Measurements from ENCODE around the gene AKAP12.
"Not testable (repeated sequence)": the region's sequence is repeated elsewhere in the genome, so short reads cannot be mapped to it uniquely, and the experiment has no call there.

DNA sequence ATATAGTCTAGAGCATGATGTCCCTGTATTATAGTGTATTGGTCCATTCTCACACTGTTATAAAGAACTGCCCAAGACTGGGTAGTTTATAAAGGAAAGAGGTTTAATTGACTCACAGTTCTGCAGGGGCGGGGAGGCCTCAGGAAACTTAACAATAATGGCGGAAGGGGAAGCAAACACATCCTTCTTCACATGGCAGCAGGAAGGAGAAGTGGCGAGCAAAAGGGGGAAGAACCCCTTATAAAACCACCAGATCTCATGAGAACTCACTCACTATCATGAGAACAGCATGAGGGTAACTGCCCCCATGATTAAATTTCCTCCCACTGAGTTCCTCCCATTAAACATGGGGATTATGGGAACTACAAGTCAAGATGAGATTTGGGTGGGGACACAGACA, 75.9 kb downstream of the AKAP12 start:
- TF ChIP-seq, protein P1, sequence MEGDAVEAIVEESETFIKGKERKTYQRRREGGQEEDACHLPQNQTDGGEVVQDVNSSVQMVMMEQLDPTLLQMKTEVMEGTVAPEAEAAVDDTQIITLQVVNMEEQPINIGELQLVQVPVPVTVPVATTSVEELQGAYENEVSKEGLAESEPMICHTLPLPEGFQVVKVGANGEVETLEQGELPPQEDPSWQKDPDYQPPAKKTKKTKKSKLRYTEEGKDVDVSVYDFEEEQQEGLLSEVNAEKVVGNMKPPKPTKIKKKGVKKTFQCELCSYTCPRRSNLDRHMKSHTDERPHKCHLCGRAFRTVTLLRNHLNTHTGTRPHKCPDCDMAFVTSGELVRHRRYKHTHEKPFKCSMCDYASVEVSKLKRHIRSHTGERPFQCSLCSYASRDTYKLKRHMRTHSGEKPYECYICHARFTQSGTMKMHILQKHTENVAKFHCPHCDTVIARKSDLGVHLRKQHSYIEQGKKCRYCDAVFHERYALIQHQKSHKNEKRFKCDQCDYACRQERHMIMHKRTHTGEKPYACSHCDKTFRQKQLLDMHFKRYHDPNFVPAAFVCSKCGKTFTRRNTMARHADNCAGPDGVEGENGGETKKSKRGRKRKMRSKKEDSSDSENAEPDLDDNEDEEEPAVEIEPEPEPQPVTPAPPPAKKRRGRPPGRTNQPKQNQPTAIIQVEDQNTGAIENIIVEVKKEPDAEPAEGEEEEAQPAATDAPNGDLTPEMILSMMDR (IDR thresholded peaks at IDR 0.05; ENCODE audit: borderline replicate concordance, extremely low read depth, low read length, poor library complexity, severe bottlenecking): not testable (repeated sequence)
- not testable (repeated sequence) for TF ChIP-seq EZH2 (IDR thresholded peaks at IDR 0.05; ENCODE audit: borderline replicate concordance, low read depth, low read length, severe bottlenecking)
